ENCODE results near the gene PEX6.

DNA sequence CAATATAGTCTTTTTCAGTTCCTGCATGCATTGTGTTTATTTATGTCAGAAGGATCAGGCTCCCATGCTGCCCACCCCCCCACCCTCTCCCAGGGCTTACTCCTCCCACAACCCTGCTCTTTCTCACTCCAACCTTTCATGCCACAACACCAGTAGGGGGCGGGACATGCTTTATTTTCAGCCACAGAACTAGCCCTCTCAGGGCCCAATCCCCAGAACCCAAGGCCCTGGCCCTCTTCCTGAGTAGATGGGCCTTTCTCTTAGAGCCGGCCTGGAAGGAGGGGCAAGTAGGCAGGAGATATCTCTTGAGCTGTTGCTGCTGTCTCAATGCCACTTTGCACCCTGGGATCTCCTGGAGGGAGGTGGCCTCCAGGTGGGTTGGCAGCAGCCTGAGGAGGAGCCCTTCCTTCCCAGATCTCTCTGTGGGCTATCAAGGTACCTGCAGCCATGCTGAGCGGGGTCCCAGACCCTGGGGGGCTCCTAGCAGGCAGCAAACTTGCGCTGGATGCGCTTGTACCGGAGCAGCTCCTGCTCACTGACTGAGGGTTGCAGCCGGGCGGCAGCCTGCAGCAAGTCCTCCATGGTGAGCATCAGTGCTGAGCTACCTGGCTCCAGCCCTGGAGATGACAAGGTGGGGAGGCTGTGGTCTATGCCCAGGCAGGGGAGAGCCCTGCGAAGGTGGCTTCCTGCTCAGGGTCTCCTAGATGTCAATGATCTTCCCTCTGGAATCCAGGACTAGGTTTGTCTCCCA is 15.0 kb downstream of the PEX6 start:
- TF ChIP-seq POLR2A (IDR thresholded peaks at IDR 0.05) (no peak), POLR2AphosphoS5 (IDR thresholded peaks at IDR 0.05) (no peak)
- TF ChIP-seq, protein P1, sequence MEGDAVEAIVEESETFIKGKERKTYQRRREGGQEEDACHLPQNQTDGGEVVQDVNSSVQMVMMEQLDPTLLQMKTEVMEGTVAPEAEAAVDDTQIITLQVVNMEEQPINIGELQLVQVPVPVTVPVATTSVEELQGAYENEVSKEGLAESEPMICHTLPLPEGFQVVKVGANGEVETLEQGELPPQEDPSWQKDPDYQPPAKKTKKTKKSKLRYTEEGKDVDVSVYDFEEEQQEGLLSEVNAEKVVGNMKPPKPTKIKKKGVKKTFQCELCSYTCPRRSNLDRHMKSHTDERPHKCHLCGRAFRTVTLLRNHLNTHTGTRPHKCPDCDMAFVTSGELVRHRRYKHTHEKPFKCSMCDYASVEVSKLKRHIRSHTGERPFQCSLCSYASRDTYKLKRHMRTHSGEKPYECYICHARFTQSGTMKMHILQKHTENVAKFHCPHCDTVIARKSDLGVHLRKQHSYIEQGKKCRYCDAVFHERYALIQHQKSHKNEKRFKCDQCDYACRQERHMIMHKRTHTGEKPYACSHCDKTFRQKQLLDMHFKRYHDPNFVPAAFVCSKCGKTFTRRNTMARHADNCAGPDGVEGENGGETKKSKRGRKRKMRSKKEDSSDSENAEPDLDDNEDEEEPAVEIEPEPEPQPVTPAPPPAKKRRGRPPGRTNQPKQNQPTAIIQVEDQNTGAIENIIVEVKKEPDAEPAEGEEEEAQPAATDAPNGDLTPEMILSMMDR (IDR thresholded peaks at IDR 0.05), result no peak

All from upper lobe of left lung (tissue), 4 donors.